HL-60/S4 treated with retinoic acid at 250 ng/mL for 4 days and 3 days (cell line): ENCODE measurements around the gene RFT1.

Source experiments
- in situ Hi-C: fragments of 300-500 bp; cut with MboI; formaldehyde crosslinking; loops from 2 replicates; pipeline ENCODE4 v1.7.0; 2022; ENCODE audit warnings: low sequenced_read_pairs

RFT1 gene, protein sequence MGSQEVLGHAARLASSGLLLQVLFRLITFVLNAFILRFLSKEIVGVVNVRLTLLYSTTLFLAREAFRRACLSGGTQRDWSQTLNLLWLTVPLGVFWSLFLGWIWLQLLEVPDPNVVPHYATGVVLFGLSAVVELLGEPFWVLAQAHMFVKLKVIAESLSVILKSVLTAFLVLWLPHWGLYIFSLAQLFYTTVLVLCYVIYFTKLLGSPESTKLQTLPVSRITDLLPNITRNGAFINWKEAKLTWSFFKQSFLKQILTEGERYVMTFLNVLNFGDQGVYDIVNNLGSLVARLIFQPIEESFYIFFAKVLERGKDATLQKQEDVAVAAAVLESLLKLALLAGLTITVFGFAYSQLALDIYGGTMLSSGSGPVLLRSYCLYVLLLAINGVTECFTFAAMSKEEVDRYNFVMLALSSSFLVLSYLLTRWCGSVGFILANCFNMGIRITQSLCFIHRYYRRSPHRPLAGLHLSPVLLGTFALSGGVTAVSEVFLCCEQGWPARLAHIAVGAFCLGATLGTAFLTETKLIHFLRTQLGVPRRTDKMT

DNA sequence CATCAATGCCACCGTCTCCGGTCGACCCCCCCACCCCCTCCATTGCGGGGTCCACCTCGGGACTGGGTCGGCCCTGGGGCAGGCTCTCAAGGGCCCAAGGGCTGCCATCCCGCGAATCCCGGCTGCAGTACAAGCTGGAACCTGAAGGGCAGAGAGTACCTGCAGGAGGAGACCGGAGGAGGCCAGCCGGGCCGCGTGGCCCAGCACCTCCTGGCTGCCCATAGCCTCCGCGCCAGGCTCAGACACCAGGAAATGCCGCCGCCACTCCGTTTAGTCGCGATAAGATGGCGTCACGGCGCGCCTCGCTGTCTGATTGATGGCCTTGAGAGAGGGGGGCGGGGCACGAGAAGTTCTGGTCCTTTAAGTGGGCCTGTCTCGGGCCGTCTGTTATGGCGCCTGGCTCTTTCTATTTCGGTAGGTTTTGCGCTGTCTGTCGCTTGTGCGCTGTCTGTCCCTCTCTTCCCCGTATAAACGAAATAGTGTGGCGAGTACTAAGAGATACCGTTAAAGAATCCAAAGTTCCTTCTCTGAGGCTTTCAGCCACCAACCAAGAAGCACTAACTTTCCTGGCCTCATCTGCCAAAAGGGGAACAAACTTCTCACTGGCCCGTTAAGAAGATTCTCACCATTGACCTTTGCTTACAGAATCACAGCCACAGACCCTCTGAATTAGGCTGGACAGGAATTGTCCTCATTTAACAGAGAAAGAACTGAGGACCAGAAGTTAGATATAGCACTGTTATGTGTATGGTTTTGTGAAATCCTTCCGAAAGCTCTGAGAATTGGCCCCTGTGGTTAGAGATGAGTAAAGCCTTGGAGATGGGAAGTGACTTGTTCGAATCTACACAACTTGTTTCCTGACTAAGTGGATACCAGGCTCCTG, at the start of gene RFT1:
TSS of gene RFT1 (minus strand) at position 257 of the 883 bp plus-strand sequence. CDS start at position 222, 35 bp downstream.
- in situ Hi-C loops: loop anchor here (10.0 kb wide), 1 partner anchor 54 kb away; no protein-coding TSS in a partner anchor

DNA sequence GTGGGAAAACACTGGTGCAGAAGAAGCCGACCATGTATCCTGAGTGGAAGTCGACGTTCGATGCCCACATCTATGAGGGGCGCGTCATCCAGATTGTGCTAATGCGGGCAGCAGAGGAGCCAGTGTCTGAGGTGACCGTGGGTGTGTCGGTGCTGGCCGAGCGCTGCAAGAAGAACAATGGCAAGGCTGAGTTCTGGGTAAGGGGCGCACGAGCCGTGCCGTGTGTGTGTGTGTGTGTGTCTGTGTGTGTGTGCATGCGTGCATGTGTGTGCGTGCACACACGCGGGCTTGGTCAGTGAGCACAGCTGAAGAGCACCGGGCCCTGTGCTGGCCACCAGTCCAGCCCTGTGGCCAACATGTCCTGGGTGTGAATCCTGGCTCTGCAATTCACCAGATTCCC, 49.3 kb upstream of the RFT1 start:
- in situ Hi-C loops: no loop called here

GRCh38 chr3:53178246-53178645, 48.0 kb upstream of the RFT1 start:
- in situ Hi-C loops: no loop called here

DNA sequence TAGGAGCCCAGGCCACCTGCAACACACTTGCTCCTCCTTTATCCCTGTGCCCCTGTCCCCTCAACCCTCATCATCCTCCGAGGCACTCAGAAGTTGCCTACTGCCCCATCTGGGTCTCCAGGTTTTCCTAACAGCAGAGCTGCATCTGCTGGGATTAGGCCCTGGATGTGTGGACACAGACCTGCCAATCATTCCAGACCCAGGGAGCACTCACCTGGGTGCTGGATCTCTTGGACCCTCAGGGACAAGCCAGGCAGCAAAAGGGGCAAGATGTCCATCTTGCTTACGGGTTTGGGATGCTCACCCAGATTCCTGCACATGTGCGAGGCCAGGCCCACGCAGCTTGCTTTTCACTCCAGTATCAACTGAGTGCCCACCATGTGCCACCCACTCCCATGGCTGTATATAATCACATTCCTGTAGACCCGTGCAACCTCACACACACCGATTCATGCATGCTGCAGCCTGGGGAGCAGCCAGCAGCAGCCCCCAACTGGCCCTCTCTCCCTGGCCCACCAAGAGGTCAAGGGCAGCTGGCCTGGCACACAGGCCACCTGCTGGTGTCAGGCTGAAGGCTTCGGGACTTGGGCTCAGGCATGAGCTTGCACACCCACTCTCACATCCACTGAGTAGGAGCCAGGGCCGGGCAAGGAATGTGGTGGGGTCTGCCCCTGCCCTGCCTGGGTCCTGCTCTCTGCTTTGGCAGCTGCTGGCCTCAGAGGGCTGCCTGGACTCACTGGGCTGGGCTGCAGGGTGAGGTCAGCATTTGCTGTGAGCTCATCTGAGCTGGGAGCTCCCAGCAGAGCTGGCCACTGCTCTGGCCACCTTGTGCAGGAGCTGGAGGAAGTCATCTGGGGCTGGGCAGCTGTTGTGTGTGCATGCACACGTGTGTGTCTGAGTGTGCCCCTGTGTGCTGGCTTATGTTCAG, 45.6 kb upstream of the RFT1 start:
- in situ Hi-C loops: no loop called here

- in situ Hi-C loops: no loop called here
These were observed 44.4 kb upstream of the RFT1 start for GRCh38 chr3:53174346-53175250.

GRCh38 chr3:53173107-53173506, 42.9 kb upstream of the RFT1 start:
- in situ Hi-C loops: no loop called here

DNA sequence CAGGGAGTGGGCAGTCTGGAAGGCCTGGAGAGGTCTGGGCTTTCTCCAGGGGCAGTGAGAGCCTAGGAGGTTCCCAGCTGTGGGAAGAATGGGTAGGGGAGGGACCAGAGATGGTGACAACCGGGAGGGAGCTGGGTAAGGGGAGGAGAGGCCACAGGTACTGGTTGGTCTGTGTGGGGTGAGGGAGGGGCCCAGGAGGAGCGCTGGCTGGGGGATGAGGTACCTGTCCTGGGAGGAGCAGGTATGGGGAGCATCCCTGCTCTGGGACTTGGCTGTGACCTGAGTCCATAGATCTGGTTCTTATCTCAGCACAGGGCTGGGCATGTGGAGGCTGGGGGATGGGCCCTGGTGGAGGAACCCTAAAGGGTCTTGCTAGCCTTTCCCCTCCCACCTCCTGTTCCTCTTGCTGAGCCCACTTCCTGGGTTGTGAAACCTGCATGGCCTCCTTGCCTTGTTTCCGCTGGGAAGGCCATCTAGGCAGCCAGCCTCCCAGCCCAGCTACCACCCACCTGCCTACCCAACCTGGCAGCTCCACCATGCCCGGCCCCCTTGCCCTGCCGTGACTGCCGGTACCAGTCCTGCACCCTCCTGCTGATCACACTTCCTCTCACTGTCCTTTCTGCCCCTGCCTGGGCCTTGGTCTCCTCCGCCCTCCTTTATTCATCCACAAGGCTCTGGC, 41.7 kb upstream of the RFT1 start:
- in situ Hi-C loops: no loop called here

DNA sequence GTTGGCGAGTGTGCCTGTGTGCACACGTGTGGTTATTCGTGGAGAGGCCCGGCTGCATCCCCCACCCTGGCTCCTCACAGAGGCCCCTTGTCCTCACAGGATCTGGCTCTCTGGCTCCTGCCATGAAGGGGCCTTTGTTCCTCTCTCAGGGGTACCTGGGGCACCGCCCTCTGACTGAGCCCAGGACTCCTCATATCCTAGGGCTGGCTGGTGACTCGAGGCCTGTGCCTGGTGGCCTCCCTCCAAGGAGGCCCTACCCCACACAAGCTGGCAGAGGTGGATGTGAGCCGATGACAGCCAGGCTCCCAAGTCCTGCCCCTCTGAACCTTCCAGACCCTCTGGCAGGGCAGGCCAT, 40.8 kb upstream of the RFT1 start:
- in situ Hi-C loops: no loop called here

GRCh38 chr3:53170325-53171063, 40.3 kb upstream of the RFT1 start:
- in situ Hi-C loops: no loop called here

DNA sequence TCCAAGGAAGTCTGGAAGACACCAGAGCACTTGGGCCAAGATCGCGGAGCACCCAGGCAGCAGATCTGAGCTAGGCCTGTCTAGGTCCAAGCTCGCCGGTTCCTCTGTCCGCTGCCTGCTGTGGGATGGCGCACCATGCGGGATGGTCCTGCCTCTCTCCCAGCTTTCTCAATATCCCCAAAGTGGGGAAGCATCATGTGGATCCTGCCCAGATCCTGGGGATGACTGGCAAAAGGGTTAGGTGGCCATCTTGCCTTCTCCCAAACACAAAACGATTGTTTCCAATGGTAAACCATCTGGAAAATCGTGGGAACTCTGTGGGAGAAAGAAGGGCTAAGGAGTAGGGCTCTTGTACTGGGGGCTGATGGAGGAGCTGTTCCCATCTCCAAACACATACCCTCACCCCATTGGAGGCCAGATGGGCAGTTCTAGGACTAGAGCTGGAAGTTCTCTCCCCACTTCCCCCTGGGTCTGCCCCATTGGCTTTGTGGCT, 39.6 kb upstream of the RFT1 start:
- in situ Hi-C loops: no loop called here

DNA sequence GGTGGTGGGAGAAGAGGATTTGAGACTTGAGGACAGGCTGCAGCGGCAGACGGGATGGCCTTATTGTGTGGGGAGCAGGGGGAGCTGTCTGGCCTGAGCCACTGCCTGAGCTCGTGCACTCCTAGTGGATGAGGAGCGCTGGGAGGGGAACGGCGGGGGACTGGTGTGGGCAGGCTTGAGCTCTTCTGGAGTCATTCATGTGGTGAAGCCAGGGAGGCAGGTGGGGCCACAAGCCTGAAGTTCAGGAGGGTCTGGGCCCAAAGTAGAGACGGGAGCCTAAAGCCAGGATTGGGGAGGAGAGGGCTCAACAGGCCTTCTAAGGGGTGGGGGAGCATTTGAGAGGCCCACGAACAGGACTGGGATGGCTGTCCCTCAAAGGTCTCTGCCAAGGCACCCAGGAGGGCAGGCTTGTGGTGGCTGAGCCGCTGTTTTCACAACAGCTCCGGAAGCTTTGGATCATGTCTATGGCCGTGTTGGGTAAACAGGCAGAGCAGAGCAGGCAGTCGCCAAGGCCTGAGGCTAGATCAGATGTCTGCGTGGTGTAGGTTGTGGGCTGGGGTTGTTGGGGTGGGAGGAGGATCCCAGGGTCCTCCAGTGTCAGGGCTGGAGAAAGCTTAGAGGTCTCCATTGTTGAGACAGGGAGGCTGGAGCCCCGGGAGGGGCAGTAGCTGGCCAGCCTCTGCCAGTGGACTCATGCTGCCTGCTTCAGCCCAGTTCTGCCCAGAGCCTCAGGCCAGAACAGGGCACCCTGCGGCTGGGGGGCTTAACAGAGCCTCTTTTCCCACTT, 39.0 kb upstream of the RFT1 start:
- in situ Hi-C loops: no loop called here

GRCh38 chr3:53168175-53168923, 38.1 kb upstream of the RFT1 start:
- in situ Hi-C loops: no loop called here

- in situ Hi-C loops: no loop called here
These were observed 37.4 kb upstream of the RFT1 start for GRCh38 chr3:53167418-53168174.

DNA sequence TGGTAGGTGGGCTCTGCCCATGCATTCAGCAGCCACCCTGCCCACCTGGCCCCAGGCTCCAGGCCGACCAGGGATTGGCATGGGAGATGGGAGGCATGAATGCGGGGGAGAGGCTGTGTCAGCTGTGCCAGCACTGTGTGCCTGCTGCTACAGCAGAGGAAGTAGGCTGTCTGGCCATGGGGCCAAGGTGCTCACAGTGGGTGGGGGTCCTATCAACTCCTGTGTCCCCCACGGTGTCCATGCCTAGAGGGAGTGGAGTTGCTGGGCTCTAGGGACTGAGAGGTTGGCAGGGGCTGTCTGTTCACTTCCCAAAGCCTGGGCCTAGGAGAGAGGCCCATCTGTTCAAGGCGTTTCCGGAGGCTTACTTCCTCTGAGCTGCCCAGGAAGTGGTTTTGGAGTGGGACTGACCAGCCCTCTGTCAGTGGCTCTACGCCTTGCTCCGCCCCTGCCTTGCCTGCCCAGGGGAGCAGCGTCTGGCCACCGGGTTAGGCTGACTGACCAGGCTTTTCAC, 36.6 kb upstream of the RFT1 start:
- in situ Hi-C loops: no loop called here

DNA sequence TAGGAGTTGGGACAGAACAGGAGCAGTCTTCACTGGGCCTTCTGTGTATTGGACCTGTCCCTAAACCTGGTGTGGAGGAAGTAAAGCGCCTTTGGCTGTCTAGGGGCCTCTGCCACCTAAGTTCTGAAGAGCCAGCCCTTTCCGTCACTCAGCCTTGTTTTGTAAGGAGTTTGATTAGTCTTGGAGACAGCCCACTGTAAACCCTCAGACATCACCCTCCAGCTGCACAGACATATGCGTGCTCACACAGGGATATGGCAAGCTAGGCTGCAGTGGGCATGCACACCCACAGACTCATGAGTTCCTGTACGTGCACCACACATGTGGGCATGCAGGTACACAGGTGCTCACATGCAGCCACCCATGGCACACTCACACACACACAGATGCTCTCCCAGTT, 36.0 kb upstream of the RFT1 start:
- in situ Hi-C loops: no loop called here

DNA sequence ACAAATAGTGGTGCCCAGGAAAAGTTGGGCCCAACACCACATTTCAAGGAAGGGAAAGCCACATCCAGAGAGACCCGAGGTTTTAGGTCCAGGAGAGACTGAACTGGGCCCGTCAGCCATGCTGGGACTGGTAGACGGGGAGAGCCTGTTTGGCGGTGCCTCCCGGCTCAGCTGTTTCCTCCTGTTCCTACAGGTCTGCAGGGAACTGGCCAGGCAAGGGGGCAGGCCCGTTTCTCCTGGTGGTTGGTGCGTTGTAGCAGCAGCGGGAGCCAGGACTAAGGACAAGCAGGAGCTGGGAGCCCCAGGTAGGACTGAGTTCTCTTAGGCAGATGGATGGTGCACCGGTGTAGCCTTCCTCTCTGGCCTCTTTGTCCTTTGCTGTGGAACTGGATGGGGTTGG, 34.7 kb upstream of the RFT1 start:
- in situ Hi-C loops: no loop called here
